HG02943 (cell line): ENCODE results near the gene HOXD12.

Experiments
- ATAC-seq: cut with Tn5 transposase; IDR thresholded peaks from one replicate; pipeline ENCODE4 v1.9.1; 2021; ENCODE audit warnings: mild to moderate bottlenecking, low read depth, moderate library complexity; ENCODE audit not compliant: unreplicated experiment

HOXD12 gene

DNA sequence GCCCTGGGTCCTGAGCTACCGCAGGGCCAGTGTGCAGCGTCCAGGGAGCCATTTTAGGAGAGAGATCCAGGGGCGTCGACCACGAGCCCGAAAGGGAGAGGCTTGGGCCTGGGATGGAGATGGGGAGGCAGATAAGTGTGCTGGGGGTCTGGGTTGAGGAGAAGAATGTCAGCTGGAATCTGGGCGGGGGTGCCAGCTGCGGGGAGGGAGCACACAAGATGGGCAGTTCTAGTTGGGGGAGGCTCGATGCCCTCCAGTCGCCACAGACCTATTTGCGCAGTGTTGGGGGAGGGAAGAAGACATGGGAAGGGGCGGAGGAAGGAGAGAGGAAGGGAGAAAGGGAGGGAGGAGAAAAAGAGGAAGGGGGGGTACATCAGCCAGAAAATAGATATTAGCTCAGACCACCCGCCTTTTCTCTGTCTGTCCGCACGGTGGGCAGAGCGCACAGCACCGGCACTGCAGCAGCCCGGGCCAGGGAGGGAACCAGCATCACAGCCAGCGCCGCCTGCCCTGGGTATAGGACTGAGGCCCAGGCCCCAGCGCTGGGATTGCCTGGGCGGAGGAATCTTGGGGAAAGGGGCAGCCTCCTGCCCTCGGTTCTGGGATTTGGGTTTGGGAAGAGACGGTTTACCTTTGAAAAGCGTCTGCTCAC is 5.6 kb downstream of the HOXD12 start:
- ATAC-seq = no peak

DNA sequence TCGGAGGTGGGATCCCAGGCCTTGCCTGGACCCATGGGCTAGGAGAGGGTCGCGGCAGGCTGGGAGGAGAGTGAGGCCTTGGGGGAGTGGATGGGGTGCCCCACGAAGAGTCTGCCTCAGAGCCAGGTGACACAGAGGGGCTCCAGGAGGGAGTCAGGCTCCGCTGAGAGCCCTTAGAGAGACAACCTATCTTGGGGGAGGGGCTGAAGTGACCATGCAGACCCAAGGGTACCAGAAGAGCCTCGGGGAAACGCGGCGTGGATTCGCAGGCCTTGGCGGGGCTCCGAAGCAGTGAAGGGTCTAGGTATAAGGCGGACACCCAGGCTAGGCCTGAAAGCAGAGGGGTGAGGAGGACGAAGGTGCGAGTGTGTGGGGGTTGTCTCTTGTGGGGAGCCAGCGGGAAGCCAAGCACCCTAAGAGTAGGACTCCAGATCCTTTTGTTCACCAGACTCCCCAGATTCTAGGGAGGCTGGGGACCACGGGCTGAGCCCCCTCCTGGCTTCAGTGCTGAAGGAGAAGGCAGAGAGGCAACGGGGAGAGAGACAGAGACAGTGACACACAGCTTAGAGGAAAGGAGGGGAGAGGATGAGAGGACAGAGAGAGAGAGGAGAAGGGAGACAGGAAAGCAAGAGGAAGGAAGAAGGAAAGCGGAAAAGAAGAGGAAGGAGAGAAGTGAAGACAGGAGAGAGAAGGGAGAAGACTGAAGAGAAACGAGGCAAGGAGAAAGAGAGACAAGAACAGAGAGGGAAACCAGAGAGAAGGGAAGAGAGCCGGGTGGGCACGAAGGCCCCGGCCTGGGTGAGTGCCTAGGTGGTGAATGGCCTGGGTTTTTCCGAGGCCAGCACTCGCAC is 6.4 kb downstream of the HOXD12 start:
- ATAC-seq = no peak

GRCh38 chr2:176106581-176107539 is 7.3 kb downstream of the HOXD12 start, which contains the start of gene HOXD11:
Gene HOXD11, plus strand, starts transcription at chr2:176107280. Its CDS starts 76 bp downstream, at chr2:176107356.
- ATAC-seq = no peak

GRCh38 chr2:176107731-176108181 is 8.2 kb downstream of the HOXD12 start:
- ATAC-seq = no peak

- ATAC-seq = no peak
Measured at GRCh38 chr2:176109192-176109901, 9.8 kb downstream of the HOXD12 start.

DNA sequence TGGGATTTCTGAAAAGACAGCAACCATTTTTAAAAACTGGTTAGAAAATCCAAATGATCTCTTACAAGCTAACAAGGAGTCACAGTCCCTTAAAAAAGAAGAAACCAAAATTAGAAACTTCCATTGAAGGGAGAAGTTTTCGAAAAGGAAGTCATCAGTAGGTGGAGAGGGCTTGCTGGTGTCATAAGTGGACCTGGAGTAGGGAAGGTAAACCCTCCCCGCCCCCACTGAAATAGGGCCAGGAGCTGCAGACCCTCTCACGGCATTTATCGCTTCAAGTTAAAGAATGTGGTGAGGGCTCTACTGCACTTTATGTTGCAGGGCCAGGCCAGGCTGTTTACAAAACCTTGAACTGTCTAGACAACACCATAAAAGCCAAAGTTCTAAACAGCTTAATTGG is 10.4 kb downstream of the HOXD12 start:
- no peak for ATAC-seq

GRCh38 chr2:176110415-176111308 is 11.1 kb downstream of the HOXD12 start:
- no peak for ATAC-seq

- ATAC-seq = no peak
Measured at GRCh38 chr2:176111309-176111663, 11.7 kb downstream of the HOXD12 start.

GRCh38 chr2:176111846-176112374 is 12.3 kb downstream of the HOXD12 start:
- ATAC-seq = no peak

GRCh38 chr2:176112375-176113302 is 13.0 kb downstream of the HOXD12 start:
- no peak for ATAC-seq

DNA sequence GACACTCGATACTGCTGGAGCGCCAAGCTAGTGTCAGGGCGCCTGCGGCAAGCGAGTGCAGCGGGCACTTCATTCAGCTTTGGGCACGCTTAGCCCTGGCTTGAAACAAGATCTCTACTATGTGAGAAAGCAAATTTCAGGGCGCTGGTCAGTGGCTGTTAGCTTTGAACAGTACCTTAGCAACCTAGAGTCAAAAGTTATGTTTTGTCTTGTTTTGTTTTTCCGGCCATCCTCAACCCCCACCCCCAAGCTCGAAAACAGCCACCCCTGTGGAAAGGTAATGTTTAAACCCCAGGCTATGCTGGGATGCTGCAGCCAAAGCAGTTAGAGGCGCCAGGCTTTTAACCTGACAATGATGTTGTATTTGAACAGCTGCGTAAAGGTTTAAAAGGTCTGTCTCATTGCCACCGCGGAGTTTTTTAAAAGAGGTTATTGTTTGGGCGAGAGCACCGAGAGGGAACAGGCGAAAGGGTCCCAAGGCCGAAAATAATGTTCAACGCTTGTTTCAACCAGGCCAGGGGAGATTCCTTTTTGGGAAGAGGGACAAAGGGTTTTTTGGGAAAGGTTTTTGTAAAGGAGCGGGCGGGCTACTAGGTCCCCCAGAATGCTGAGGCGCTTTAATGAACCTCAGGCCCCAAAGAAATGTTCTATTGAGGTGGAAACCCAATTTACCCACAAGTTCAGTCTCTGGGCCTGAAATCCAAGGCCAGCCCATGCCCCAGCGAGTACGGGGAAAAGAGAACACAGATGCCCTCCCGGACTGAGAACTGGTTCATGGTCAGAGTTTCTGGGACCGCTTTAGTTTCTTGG is 14.7 kb downstream of the HOXD12 start:
- ATAC-seq = no peak

DNA sequence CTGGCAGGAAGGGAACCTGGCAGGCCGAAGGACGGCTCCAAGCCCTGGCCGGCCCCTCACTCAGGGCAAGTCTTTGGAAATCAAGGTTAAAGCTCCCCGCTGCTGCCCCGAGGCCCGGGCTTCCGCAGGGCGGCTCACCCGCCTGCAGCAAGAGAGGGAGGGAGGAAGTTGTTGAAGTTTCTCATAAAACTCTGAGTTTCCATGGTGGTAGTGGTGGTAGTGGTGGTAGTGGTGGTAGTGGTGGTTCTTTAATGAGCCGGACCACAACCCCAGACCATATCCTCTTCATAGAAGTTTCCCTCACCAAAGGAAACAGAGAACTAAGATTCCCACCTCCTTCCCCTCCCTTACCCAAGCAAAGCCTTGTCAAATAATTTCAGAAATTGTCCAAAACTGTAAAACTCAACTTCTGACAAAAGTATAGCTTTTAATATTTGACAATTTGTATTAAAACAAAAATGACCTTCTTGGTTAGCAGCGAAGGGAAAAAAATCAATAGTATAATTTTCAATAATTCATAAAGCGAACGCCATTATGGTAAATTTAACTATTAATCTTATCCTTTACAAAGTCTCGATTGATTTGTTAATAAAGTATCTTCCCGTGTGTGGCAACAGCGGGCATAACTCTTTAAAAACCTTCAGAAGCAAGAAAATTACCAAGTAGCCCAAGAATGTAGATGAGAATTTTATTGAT is 15.5 kb downstream of the HOXD12 start:
- ATAC-seq = no peak

GRCh38 chr2:176115883-176116813 is 16.6 kb downstream of the HOXD12 start, which contains the start of gene HOXD10:
Gene HOXD10, plus strand, starts transcription at chr2:176116778. Its CDS starts 56 bp downstream, at chr2:176116834.
- no peak for ATAC-seq

DNA sequence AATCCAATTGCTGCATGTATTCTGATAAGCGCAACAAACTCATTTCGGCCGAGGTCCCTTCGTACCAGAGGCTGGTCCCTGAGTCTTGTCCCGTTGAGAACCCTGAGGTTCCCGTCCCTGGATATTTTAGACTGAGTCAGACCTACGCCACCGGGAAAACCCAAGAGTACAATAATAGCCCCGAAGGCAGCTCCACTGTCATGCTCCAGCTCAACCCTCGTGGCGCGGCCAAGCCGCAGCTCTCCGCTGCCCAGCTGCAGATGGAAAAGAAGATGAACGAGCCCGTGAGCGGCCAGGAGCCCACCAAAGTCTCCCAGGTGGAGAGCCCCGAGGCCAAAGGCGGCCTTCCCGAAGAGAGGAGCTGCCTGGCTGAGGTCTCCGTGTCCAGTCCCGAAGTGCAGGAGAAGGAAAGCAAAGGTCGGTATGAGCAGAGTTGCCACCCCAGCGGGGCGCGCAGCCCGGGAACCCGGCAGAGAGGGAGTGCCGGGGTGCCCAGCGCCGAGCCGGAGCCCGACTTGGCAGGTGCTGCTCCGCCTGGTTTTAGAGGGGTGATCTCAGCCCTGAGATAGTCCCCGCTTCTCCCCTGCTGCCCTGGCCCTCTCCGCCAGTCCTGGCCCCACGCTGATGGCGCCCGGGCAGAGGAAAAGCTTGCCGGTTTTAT is 17.7 kb downstream of the HOXD12 start:
- ATAC-seq = no peak
